Measurements from ENCODE around the gene PARD6B.

Gene PARD6B

DNA sequence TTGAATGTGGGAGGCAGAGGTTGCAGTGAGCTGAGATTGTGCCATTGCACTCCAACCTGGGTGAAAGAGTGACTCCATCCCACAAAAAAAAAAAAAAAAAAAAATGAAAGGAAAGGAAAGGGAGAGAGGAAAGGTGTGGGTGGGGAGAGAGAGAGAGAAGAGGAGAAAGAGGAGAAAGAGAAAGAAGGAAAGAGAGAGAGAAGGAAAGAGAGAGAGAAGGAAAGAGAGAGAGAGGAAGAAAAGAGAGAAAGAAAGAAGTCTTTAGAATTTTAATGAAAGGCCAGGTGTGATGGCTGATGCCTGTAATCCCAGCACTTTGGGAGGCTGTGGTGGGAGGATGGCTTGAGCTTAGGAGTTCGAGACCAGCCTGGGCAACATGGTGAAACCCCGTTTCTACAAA is 55.8 kb downstream of the PARD6B start:
- ATAC-seq = no peak
- TF ChIP-seq, protein P1, sequence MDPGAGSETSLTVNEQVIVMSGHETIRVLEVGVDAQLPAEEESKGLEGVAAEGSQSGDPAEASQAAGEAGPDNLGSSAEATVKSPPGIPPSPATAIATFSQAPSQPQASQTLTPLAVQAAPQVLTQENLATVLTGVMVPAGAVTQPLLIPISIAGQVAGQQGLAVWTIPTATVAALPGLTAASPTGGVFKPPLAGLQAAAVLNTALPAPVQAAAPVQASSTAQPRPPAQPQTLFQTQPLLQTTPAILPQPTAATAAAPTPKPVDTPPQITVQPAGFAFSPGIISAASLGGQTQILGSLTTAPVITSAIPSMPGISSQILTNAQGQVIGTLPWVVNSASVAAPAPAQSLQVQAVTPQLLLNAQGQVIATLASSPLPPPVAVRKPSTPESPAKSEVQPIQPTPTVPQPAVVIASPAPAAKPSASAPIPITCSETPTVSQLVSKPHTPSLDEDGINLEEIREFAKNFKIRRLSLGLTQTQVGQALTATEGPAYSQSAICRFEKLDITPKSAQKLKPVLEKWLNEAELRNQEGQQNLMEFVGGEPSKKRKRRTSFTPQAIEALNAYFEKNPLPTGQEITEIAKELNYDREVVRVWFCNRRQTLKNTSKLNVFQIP (CRISPR knock-in tag; IDR thresholded peaks at IDR 0.05; ENCODE audit: borderline replicate concordance, low read depth) = no peak
- TF ChIP-seq BACH2 (CRISPR knock-in tag; IDR thresholded peaks at IDR 0.05; ENCODE audit: borderline replicate concordance) (no peak), ESRRG (CRISPR knock-in tag; IDR thresholded peaks at IDR 0.05) (no peak), SNAI2 (CRISPR knock-in tag; IDR thresholded peaks at IDR 0.05) (no peak), TCF4 (CRISPR knock-in tag; IDR thresholded peaks at IDR 0.05; ENCODE audit: borderline replicate concordance) (no peak), ZNF8 (CRISPR knock-in tag; IDR thresholded peaks at IDR 0.05) (no peak)
- TF ChIP-seq, protein P2, sequence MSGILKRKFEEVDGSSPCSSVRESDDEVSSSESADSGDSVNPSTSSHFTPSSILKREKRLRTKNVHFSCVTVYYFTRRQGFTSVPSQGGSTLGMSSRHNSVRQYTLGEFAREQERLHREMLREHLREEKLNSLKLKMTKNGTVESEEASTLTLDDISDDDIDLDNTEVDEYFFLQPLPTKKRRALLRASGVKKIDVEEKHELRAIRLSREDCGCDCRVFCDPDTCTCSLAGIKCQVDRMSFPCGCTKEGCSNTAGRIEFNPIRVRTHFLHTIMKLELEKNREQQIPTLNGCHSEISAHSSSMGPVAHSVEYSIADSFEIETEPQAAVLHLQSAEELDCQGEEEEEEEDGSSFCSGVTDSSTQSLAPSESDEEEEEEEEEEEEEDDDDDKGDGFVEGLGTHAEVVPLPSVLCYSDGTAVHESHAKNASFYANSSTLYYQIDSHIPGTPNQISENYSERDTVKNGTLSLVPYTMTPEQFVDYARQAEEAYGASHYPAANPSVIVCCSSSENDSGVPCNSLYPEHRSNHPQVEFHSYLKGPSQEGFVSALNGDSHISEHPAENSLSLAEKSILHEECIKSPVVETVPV (CRISPR knock-in tag; IDR thresholded peaks at IDR 0.05) = no peak
- TF ChIP-seq, protein P3, sequence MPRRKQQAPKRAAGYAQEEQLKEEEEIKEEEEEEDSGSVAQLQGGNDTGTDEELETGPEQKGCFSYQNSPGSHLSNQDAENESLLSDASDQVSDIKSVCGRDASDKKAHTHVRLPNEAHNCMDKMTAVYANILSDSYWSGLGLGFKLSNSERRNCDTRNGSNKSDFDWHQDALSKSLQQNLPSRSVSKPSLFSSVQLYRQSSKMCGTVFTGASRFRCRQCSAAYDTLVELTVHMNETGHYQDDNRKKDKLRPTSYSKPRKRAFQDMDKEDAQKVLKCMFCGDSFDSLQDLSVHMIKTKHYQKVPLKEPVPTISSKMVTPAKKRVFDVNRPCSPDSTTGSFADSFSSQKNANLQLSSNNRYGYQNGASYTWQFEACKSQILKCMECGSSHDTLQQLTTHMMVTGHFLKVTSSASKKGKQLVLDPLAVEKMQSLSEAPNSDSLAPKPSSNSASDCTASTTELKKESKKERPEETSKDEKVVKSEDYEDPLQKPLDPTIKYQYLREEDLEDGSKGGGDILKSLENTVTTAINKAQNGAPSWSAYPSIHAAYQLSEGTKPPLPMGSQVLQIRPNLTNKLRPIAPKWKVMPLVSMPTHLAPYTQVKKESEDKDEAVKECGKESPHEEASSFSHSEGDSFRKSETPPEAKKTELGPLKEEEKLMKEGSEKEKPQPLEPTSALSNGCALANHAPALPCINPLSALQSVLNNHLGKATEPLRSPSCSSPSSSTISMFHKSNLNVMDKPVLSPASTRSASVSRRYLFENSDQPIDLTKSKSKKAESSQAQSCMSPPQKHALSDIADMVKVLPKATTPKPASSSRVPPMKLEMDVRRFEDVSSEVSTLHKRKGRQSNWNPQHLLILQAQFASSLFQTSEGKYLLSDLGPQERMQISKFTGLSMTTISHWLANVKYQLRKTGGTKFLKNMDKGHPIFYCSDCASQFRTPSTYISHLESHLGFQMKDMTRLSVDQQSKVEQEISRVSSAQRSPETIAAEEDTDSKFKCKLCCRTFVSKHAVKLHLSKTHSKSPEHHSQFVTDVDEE (CRISPR knock-in tag; IDR thresholded peaks at IDR 0.05) = no peak

DNA sequence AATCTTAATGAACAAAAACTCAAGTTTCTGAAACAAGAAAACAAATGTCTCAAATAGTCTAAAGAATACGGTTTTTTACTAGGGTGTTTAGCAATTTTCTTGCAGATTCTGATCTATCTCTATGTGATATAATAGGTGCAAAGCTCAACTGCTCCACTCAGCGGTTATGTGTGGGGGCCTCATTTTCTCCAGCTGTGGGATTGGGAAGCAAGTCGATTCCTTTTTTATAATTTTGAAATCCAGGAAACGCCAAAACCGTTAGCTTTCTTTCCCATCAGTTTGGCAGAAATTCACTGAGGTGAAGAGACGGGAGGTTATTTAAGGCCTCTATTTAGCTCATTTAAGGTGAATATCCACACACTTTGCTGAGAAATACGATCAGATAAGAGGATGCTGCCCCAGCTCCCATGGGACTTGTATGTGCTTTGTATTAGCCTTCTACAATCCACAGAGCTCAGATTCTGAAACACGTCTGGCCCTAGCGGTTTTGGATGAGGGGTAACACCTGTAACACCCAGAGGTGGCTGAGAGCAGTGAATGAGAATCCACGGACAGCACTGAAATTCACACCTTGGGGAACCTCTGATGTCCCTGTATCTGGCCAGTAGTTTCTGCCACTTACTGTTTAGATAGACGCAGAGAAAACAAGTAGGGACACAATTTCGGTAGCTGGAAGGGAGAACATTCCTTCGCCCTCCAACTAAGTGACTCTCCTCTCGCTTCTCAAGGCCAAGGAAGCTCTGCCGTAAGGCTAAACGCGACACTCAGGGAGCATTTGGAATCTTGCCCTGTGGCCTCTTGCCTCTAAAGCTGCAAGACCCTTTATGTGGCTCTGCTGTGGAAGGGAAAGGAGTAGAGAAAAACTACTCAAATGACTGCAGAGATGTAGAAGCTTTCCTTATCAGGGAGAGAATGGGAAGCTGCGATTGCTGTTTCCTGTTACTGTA is 56.9 kb downstream of the PARD6B start:
- peak; percentile 59 for ATAC-seq
- TF ChIP-seq TOX (CRISPR knock-in tag; IDR thresholded peaks at IDR 0.05; ENCODE audit: borderline replicate concordance) (no peak), ZNF8 (CRISPR knock-in tag; IDR thresholded peaks at IDR 0.05) (no peak), PPARA (CRISPR knock-in tag; IDR thresholded peaks at IDR 0.05; ENCODE audit: borderline replicate concordance) (no peak), CSDC2 (CRISPR knock-in tag; IDR thresholded peaks at IDR 0.05) (no peak), ISL1 (CRISPR knock-in tag; IDR thresholded peaks at IDR 0.05) (no peak), TCF4 (CRISPR knock-in tag; IDR thresholded peaks at IDR 0.05; ENCODE audit: borderline replicate concordance) (no peak), ZFP3 (CRISPR knock-in tag; IDR thresholded peaks at IDR 0.05) (no peak), RARB (CRISPR knock-in tag; IDR thresholded peaks at IDR 0.05) (no peak), ZC3H10 (CRISPR knock-in tag; IDR thresholded peaks at IDR 0.05) (no peak)
- TF ChIP-seq, protein P3 (CRISPR knock-in tag; IDR thresholded peaks at IDR 0.05) = no peak
- TF ChIP-seq, protein P4, sequence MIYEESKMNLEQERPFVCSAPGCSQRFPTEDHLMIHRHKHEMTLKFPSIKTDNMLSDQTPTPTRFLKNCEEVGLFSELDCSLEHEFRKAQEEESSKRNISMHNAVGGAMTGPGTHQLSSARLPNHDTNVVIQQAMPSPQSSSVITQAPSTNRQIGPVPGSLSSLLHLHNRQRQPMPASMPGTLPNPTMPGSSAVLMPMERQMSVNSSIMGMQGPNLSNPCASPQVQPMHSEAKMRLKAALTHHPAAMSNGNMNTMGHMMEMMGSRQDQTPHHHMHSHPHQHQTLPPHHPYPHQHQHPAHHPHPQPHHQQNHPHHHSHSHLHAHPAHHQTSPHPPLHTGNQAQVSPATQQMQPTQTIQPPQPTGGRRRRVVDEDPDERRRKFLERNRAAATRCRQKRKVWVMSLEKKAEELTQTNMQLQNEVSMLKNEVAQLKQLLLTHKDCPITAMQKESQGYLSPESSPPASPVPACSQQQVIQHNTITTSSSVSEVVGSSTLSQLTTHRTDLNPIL (CRISPR knock-in tag; IDR thresholded peaks at IDR 0.05; ENCODE audit: low read depth) = no peak

DNA sequence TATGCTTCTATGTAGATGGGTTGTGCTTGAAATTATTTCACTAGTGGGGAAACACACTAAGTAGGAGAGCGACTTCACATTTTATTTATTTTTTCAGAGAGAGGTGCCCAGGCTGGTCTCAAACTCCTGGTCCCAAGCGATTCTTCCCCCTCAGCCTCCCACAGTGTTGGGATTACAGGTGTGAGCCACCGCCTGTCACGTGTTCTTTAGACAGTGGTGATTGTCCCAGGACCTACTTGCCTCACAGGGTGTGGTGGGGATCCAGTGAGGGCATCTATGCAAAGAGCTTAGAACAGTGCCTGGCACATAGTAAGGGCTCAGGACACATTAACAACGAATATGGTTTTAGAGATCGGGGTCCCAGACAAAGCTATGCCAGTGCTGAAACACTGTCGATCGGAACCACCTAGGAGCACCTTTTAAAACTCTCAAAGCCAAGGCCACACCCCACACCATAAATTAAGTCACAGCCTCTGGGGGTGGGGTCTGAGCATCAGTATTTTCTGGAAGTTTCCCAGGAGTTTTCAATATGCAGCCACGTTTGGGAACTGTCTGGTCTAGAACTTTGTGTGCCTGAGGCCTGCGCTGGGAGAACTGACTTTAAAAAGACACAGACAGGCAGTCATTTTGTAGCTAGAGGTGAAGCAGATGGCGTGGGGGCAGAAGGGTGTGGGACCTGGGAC is 58.7 kb downstream of the PARD6B start:
- no peak for ATAC-seq
- TF ChIP-seq, protein P1 (CRISPR knock-in tag; IDR thresholded peaks at IDR 0.05; ENCODE audit: borderline replicate concordance, low read depth) = no peak
- TF ChIP-seq ZFP3 (CRISPR knock-in tag; IDR thresholded peaks at IDR 0.05) (no peak), PPARA (CRISPR knock-in tag; IDR thresholded peaks at IDR 0.05; ENCODE audit: borderline replicate concordance) (no peak), OSR1 (CRISPR knock-in tag; IDR thresholded peaks at IDR 0.05) (no peak), ESRRG (CRISPR knock-in tag; IDR thresholded peaks at IDR 0.05) (no peak), ARNTL (CRISPR knock-in tag; IDR thresholded peaks at IDR 0.05; ENCODE audit: borderline replicate concordance, low read depth) (no peak), SNAI2 (CRISPR knock-in tag; IDR thresholded peaks at IDR 0.05) (no peak)
- TF ChIP-seq, protein P4 (CRISPR knock-in tag; IDR thresholded peaks at IDR 0.05; ENCODE audit: low read depth) = no peak
- TF ChIP-seq, protein P5, sequence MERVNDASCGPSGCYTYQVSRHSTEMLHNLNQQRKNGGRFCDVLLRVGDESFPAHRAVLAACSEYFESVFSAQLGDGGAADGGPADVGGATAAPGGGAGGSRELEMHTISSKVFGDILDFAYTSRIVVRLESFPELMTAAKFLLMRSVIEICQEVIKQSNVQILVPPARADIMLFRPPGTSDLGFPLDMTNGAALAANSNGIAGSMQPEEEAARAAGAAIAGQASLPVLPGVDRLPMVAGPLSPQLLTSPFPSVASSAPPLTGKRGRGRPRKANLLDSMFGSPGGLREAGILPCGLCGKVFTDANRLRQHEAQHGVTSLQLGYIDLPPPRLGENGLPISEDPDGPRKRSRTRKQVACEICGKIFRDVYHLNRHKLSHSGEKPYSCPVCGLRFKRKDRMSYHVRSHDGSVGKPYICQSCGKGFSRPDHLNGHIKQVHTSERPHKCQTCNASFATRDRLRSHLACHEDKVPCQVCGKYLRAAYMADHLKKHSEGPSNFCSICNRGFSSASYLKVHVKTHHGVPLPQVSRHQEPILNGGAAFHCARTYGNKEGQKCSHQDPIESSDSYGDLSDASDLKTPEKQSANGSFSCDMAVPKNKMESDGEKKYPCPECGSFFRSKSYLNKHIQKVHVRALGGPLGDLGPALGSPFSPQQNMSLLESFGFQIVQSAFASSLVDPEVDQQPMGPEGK (CRISPR knock-in tag; IDR thresholded peaks at IDR 0.05; ENCODE audit: borderline replicate concordance) = no peak
